ENCODE measurements around the gene NUBP1.
"Not testable (repeated sequence)": the region's sequence is repeated elsewhere in the genome, so short reads cannot be mapped to it uniquely, and the experiment has no call there.

NUBP1 gene

GRCh38 chr16:10740845-10741208 is 2.8 kb upstream of the NUBP1 start:
- Mint-ChIP-seq H3K27ac (peak overlapping the region; percentile 76), H3K9me3 (no peaks in the 10 kb centered on the region), H3K36me3 (ENCODE audit: low read depth) (peaks cover 20% of the 10 kb centered on the region), H3K4me1 (ENCODE audit: low read depth) (peaks cover 57% of the 10 kb centered on the region), H3K4me3 (no peak overlapping the region), H3K27me3 (no peaks in the 10 kb centered on the region)
- intact Hi-C loops (cut with micrococcal nuclease), result no loop called here

DNA sequence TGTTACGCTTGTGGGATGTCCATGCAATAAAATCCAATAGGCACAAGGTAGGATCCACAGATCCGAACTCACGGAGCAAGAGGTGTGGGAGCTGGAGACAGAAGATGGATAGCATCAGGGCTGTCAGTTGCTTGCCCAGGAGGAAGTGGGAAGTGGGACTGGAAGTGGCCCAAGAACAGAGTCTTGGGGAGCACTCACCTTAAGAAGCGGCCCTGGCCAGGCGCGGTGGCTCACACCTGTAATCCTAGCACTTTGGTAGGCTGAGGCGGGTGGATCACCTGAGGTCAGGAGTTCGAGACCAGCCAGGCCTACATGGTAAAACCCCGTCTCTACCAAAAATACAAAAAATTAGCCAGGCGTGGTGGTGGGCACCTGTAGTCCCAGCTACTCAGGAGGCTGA is 2.4 kb upstream of the NUBP1 start:
- H3K27me3 Mint-ChIP-seq; H3K4me3 Mint-ChIP-seq; intact Hi-C loops (cut with micrococcal nuclease); H3K9me3 Mint-ChIP-seq; H3K27ac Mint-ChIP-seq: not testable (repeated sequence)
- Mint-ChIP-seq H3K36me3 (ENCODE audit: low read depth) (peaks cover 24% of the 10 kb centered on the region), H3K4me1 (ENCODE audit: low read depth) (peaks cover 61% of the 10 kb centered on the region)

- no peaks in the 10 kb centered on the region for H3K27me3 Mint-ChIP-seq
- intact Hi-C loops (cut with micrococcal nuclease), result no loop called here
- H3K9me3 Mint-ChIP-seq, result no peaks in the 10 kb centered on the region
- no peak overlapping the region for H3K4me3 Mint-ChIP-seq
- peaks cover 67% of the 10 kb centered on the region for H3K4me1 Mint-ChIP-seq (ENCODE audit: low read depth)
- peaks cover 30% of the 10 kb centered on the region for H3K36me3 Mint-ChIP-seq (ENCODE audit: low read depth)
- no peak overlapping the region for H3K27ac Mint-ChIP-seq
Observed at GRCh38 chr16:10741844-10742243, 1.8 kb upstream of the NUBP1 start.

DNA sequence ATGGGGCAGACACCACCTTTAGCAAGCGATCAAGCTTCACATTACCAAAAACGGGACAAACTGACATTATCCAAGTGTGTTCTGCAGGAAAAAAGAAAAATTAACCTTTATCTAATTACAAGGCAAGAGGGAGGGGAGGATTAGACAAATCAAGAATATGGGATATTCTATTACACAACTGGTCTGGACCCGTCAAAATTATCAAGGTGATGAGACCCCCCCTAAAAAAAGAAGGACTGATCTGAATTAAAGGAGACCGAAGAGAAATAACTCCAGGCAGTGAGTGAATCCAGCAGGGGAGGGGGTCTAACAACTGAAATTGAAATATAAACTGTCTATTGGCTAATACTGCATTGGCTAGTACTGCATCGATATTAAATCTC is 424 bp upstream of the NUBP1 start:
- H3K4me1 Mint-ChIP-seq (ENCODE audit: low read depth), result peaks cover 74% of the 10 kb centered on the region
- intact Hi-C loops (cut with micrococcal nuclease), result no loop called here
- no peaks in the 10 kb centered on the region for H3K27me3 Mint-ChIP-seq
- H3K4me3 Mint-ChIP-seq, result peak overlapping the region; percentile 84
- H3K27ac Mint-ChIP-seq, result peak overlapping the region; percentile 98
- H3K36me3 Mint-ChIP-seq (ENCODE audit: low read depth), result peaks cover 44% of the 10 kb centered on the region
- H3K9me3 Mint-ChIP-seq, result no peaks in the 10 kb centered on the region

GRCh38 chr16:10744370-10745030 is 858 bp downstream of the NUBP1 start:
- Mint-ChIP-seq H3K27ac (peak overlapping the region; percentile 98), H3K27me3 (no peaks in the 10 kb centered on the region), H3K4me1 (ENCODE audit: low read depth) (peaks cover 77% of the 10 kb centered on the region), H3K36me3 (ENCODE audit: low read depth) (peaks cover 57% of the 10 kb centered on the region), H3K9me3 (no peaks in the 10 kb centered on the region), H3K4me3 (peak overlapping the region; percentile 84)
- intact Hi-C loops (cut with micrococcal nuclease), result loop anchor here (2.0 to 5.0 kb wide), 2 partner anchors 63 to 136 kb away; no protein-coding TSS in a partner anchor

GRCh38 chr16:10745841-10746240 is 2.2 kb downstream of the NUBP1 start:
- H3K4me1 Mint-ChIP-seq (ENCODE audit: low read depth), result peaks cover 77% of the 10 kb centered on the region
- H3K9me3 Mint-ChIP-seq, result no peaks in the 10 kb centered on the region
- peak overlapping the region; percentile 98 for H3K27ac Mint-ChIP-seq
- peaks cover 70% of the 10 kb centered on the region for H3K36me3 Mint-ChIP-seq (ENCODE audit: low read depth)
- intact Hi-C loops (cut with micrococcal nuclease), result loop anchor here (2.0 to 5.0 kb wide), 2 partner anchors 61 to 135 kb away; no protein-coding TSS in a partner anchor
- H3K4me3 Mint-ChIP-seq, result peak overlapping the region; percentile 2
- H3K27me3 Mint-ChIP-seq, result no peaks in the 10 kb centered on the region

GRCh38 chr16:10750793-10751192 is 7.2 kb downstream of the NUBP1 start:
- peaks cover 100% of the 10 kb centered on the region for H3K36me3 Mint-ChIP-seq (ENCODE audit: low read depth)
- intact Hi-C loops (cut with micrococcal nuclease), result loop anchor here (5.0 kb wide), 2 partner anchors 77 to 167 kb away; no protein-coding TSS in a partner anchor
- H3K27ac Mint-ChIP-seq, result peak overlapping the region; percentile 96
- H3K4me3 Mint-ChIP-seq, result peak overlapping the region; percentile 42
- no peaks in the 10 kb centered on the region for H3K27me3 Mint-ChIP-seq
- no peaks in the 10 kb centered on the region for H3K9me3 Mint-ChIP-seq
- H3K4me1 Mint-ChIP-seq (ENCODE audit: low read depth), result peaks cover 95% of the 10 kb centered on the region

DNA sequence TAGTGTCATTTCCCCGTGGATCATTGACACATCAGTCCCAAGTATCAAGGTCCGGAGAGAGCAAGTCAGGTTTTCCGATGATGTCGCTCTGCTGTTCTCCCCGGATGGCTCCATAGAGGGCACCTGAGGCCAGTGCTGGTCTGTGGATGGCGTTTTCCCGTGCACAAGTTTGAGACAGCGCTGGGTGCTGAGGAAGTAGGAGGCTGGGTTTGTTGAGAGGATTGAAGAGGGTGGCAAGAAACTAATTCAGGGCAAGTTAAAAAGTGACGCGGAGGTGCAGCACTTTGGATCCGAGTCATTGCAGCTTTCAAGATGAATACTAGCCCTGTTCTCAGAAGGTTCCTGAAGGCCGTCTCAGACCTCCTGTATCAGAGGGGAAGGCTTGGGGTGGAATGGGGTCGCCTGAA is 7.7 kb downstream of the NUBP1 start:
- peak overlapping the region; percentile 96 for H3K27ac Mint-ChIP-seq
- intact Hi-C loops (cut with micrococcal nuclease), result loop anchor here (5.0 kb wide), 2 partner anchors 76 to 166 kb away; no protein-coding TSS in a partner anchor
- no peaks in the 10 kb centered on the region for H3K9me3 Mint-ChIP-seq
- no peak overlapping the region for H3K4me3 Mint-ChIP-seq
- H3K36me3 Mint-ChIP-seq (ENCODE audit: low read depth), result peaks cover 100% of the 10 kb centered on the region
- H3K27me3 Mint-ChIP-seq, result no peaks in the 10 kb centered on the region
- peaks cover 95% of the 10 kb centered on the region for H3K4me1 Mint-ChIP-seq (ENCODE audit: low read depth)

GRCh38 chr16:10752843-10753523 is 9.3 kb downstream of the NUBP1 start:
- Mint-ChIP-seq H3K27me3 (no peaks in the 10 kb centered on the region), H3K4me3 (peak overlapping the region; percentile 58), H3K9me3 (no peaks in the 10 kb centered on the region), H3K4me1 (ENCODE audit: low read depth) (peaks cover 96% of the 10 kb centered on the region), H3K27ac (peak overlapping the region; percentile 96), H3K36me3 (ENCODE audit: low read depth) (peaks cover 100% of the 10 kb centered on the region)
- intact Hi-C loops (cut with micrococcal nuclease), result loop anchor here (1.0 to 5.0 kb wide), 3 partner anchors 8 to 164 kb away; no protein-coding TSS in a partner anchor

DNA sequence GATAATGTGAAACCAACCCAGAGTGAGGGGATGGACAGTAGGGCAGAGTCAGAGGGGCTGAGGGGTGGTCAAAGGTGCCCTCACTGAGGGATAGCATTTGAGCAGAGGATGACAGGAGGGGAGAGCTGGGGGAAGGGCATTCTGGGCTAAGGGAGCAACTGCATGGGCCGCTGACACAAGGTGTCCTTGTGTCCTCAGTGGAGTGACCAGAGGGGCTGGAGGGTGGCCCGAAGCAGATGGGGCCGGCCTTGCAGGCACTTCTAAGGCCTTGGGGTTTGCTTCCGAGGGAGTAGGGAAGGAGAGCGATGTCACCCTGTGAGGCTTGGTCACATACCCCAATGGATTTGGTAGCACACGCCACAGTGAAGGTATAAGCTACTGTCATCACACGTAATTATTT is 10.0 kb downstream of the NUBP1 start:
- peak overlapping the region; percentile 58 for H3K4me3 Mint-ChIP-seq
- H3K27ac Mint-ChIP-seq, result peak overlapping the region; percentile 96
- H3K27me3 Mint-ChIP-seq, result no peaks in the 10 kb centered on the region
- peaks cover 100% of the 10 kb centered on the region for H3K36me3 Mint-ChIP-seq (ENCODE audit: low read depth)
- intact Hi-C loops (cut with micrococcal nuclease), result loop anchor here (1.0 to 5.0 kb wide), 3 partner anchors 8 to 164 kb away; no protein-coding TSS in a partner anchor
- peaks cover 89% of the 10 kb centered on the region for H3K4me1 Mint-ChIP-seq (ENCODE audit: low read depth)
- H3K9me3 Mint-ChIP-seq, result no peaks in the 10 kb centered on the region

- Mint-ChIP-seq H3K4me1 (ENCODE audit: low read depth) (peaks cover 89% of the 10 kb centered on the region), H3K36me3 (ENCODE audit: low read depth) (peaks cover 100% of the 10 kb centered on the region), H3K27me3 (no peaks in the 10 kb centered on the region), H3K9me3 (no peaks in the 10 kb centered on the region), H3K27ac (peak overlapping the region; percentile 96), H3K4me3 (no peak overlapping the region)
- intact Hi-C loops (cut with micrococcal nuclease), result loop anchor here (5.0 kb wide), 2 partner anchors 72 to 162 kb away; no protein-coding TSS in a partner anchor
Observed at GRCh38 chr16:10754941-10755340, 11.3 kb downstream of the NUBP1 start.

GRCh38 chr16:10756574-10756973 is 12.9 kb downstream of the NUBP1 start:
- intact Hi-C loops (cut with micrococcal nuclease), result no loop called here
- H3K27ac Mint-ChIP-seq, result peak overlapping the region; percentile 39
- no peak overlapping the region for H3K4me3 Mint-ChIP-seq
- peaks cover 89% of the 10 kb centered on the region for H3K4me1 Mint-ChIP-seq (ENCODE audit: low read depth)
- no peaks in the 10 kb centered on the region for H3K9me3 Mint-ChIP-seq
- peaks cover 100% of the 10 kb centered on the region for H3K36me3 Mint-ChIP-seq (ENCODE audit: low read depth)
- H3K27me3 Mint-ChIP-seq, result no peaks in the 10 kb centered on the region

- Mint-ChIP-seq H3K36me3 (ENCODE audit: low read depth) (peaks cover 100% of the 10 kb centered on the region), H3K27me3 (no peaks in the 10 kb centered on the region), H3K9me3 (peaks cover 6% of the 10 kb centered on the region), H3K27ac (peak overlapping the region; percentile 79), H3K4me1 (ENCODE audit: low read depth) (peaks cover 86% of the 10 kb centered on the region), H3K4me3 (no peak overlapping the region)
- intact Hi-C loops (cut with micrococcal nuclease), result loop anchor here (1.0 kb wide), 1 partner anchor 8 kb away; no protein-coding TSS in a partner anchor
Observed at GRCh38 chr16:10760858-10761257, 17.2 kb downstream of the NUBP1 start.

- H3K4me3 Mint-ChIP-seq, result peak overlapping the region; percentile 2
- intact Hi-C loops (cut with micrococcal nuclease), result loop anchor here (1.0 kb wide), 1 partner anchor 8 kb away; no protein-coding TSS in a partner anchor
- H3K4me1 Mint-ChIP-seq (ENCODE audit: low read depth), result peaks cover 86% of the 10 kb centered on the region
- H3K27me3 Mint-ChIP-seq, result no peaks in the 10 kb centered on the region
- peaks cover 6% of the 10 kb centered on the region for H3K9me3 Mint-ChIP-seq
- peak overlapping the region; percentile 79 for H3K27ac Mint-ChIP-seq
- peaks cover 100% of the 10 kb centered on the region for H3K36me3 Mint-ChIP-seq (ENCODE audit: low read depth)
Observed at GRCh38 chr16:10761373-10761772, 17.7 kb downstream of the NUBP1 start.
